Measurements from ENCODE around the gene TSBP1. TPM values are rescaled to one million over a fixed set of nuclear protein-coding genes. Genes with fewer than 3 reads are reported as not detected.

Gene TSBP1, protein sequence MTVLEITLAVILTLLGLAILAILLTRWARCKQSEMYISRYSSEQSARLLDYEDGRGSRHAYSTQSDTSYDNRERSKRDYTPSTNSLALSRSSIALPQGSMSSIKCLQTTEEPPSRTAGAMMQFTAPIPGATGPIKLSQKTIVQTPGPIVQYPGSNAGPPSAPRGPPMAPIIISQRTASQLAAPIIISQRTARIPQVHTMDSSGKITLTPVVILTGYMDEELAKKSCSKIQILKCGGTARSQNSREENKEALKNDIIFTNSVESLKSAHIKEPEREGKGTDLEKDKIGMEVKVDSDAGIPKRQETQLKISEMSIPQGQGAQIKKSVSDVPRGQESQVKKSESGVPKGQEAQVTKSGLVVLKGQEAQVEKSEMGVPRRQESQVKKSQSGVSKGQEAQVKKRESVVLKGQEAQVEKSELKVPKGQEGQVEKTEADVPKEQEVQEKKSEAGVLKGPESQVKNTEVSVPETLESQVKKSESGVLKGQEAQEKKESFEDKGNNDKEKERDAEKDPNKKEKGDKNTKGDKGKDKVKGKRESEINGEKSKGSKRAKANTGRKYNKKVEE
- not detected for total RNA-seq

DNA sequence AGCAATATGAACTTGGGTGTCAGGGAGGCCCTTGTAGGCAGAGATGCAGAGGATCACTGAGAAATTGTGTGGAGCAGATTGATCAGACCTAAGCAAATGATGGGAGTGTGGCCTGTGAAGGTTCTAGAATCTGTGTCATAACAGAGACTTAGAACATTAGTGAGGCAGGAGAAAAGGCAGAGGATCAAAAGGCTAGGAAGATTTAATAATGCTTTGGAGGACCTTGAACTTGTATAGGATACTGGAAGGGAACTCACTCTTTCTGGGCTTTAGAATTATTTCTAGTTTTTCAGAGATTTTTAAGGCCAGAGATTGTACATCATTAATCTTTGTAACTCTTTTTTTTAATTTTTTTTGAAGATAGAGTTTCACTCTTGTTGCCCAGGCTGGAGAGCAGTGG lies at the start of gene TSBP1:
TSBP1 (minus strand) TSS at position 101 of the 400 bp plus-strand sequence. CDS start 197 bp downstream, outside the sequence.
- POLR2A ChIA-PET, result no interaction called here
- CTCF ChIA-PET, result no interaction called here

DNA sequence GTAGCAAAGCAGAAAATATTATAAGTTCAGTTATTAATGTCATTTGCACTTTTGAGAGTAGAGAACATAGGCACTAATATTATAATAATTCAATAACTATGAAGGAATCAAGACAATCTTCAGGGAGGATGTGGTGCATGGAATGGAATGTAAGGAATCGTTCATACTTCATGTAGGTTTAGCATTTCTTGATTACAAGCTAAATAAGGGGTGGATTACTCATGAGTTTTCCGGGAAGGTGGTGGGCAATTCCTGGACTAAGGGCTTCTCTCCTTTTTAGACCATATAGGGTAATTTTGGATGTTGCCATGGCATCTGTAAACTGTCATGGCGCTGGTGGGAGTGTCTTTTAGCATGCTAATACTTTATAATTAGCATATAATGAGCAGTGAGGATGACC lies 44.3 kb upstream of the TSBP1 start:
- POLR2A ChIA-PET, result no interaction called here

DNA sequence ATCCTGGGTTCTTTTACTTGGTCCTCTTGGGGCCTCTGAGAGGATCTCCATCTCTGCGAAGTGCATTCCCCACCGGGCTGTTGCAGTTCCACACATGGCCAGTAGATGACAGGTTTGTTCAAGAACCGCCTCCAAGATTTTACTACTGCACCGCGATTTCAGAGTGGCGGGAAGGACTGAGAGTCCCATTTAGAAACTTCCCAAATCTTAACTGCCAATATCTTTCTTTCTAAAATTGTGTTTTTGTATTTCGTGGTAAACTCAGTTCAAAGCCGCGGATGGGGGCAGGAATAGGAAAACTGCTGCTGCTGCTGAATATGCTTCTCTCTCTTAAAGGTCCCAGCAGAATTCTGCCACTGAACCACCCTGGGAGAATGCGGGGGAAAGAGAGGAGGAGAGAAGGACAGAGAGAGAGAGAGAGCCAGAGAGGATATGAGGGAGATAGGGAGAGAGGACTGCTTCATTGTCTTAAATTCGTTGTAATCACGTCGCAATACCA lies 43.9 kb upstream of the TSBP1 start:
- POLR2A ChIA-PET, result no interaction called here

More for the DNA sequence above, 44.3 kb upstream of the TSBP1 start:
- CTCF ChIA-PET, result interaction anchor here (1.9 kb wide), 1 partner anchor 276 kb away, joined by 6 read pairs; no protein-coding TSS in a partner anchor

DNA sequence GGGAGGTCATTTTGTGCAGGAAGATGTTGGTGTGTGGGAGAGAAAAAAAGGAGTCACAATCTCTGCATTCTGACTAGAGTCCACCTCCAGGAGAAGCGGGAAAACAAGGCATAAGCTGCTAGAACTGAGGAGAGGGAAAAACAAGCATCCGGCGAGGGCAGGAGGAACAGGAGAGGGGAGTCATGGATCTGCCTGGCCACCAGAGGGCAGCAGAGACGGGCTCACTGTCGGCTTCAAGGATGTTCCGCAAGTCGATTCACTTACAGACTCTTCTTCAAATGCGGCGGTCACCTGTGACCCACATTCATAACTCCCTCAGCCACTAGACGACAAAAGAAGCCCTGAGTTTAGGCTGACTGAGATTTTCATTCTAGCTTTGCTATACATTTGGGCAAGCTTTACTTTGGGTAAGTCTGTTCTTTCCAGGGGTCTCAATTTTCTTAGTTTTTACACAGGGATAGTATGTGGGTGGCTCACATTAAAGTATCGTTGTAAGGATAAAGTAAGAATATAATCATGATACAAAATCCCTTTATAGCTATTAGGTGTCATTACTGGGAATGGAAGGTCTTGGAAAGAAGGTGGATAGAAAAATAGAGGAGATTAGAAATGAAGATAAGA lies 41.8 kb upstream of the TSBP1 start:
- ChIA-PET POLR2A (no interaction called here), CTCF (interaction anchor here (0.8 to 1.8 kb wide), 16 partner anchors 9 to 425 kb away, joined by 3 to 11 read pairs (median 4); partner anchors contain the start of genes NOTCH4 and TAP2)

More for the DNA sequence above, 43.9 kb upstream of the TSBP1 start:
- CTCF ChIA-PET, result interaction anchor here (0.7 to 1.9 kb wide), 4 partner anchors 277 to 381 kb away, joined by 3 to 6 read pairs (median 3); no protein-coding TSS in a partner anchor

DNA sequence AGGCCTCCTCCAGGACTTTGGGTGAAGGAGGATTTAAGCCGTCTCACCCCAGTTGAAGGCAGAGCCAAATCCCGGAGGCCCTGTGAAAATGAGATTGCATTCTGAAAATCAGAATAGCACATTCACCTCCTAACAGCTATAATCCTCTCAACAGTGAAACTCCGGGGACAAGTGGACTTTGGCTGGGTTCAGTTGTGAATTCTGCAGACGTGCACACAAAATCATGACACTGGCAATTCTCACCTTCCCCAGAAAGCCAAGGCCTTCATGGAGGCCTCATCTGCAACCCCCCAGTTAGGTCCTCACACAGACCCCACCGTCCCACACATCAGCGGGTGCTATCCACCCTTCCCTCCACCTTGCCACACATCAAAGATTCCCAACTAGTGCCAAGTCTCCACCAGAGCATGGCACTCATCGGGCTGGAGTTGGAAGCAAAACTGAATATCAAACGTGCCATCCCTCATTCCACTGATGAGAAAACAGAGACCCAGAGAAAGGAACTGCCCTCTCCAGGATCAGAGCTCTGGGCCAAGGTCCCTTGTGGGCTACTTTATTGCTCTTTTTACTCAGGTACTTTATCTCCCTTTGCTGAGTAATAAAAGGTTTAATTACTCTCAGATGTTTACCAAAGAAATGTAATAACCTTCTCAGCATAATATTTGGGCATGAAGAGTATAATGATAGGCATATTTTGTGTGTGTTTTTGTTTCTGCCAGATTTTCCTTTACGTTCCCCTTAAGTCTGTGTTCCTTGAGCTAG lies 40.0 kb upstream of the TSBP1 start:
- POLR2A ChIA-PET, result no interaction called here
- CTCF ChIA-PET, result interaction anchor here (0.7 to 1.3 kb wide), 3 partner anchors 49 to 280 kb away, joined by 3 to 4 read pairs (median 3); no protein-coding TSS in a partner anchor

DNA sequence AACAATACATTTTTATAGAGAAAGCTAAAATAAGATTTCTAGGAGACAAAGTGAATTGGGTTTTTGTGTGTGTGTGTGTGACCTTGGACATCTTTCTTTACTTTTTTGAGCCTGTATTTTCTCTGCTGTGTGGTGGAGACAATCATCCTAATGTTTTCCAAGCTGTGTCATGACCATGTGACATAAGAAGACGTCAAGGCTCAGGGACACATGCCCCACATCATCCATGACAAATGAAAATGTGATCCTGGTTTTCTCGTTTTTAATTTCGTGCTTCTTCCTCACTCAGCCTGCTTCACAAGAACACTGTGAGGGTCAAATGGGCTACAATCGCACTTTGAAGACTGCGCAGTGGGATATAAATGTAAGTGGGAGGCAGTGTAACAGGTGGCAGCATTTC lies 39.2 kb upstream of the TSBP1 start:
- CTCF ChIA-PET, result interaction anchor here (0.7 to 2.1 kb wide), 3 partner anchors 50 to 457 kb away, joined by 3 to 4 read pairs (median 3); no protein-coding TSS in a partner anchor

DNA sequence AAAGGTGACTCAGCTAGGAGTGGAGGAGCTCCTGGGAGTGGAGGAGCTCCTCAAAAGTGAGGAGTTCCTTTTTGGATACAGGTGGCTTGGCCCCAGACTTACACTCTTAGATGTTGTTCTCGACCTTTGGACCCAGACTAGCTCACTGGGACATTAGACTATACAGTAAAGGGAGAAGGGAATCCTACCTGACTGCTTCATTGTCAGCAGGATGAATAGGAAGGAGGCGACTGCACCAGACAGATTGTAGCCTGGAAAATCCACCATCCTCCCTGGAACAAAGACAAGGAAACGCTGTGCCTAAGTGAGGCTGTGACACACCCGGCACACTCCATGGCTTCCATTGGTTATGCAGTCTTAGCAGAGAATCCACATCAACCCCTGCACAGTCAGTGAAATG lies 35.2 kb upstream of the TSBP1 start, which contains the start of gene BTNL2:
BTNL2 (minus strand) TSS at position 325 of the 400 bp plus-strand sequence; CDS start at position 267, 58 bp downstream.
- ChIA-PET CTCF (interaction anchor here (1.3 kb wide), 1 partner anchor 286 kb away, joined by 3 read pairs; no protein-coding TSS in a partner anchor), POLR2A (no interaction called here)

More for the DNA sequence above, 39.2 kb upstream of the TSBP1 start:
- POLR2A ChIA-PET, result no interaction called here

DNA sequence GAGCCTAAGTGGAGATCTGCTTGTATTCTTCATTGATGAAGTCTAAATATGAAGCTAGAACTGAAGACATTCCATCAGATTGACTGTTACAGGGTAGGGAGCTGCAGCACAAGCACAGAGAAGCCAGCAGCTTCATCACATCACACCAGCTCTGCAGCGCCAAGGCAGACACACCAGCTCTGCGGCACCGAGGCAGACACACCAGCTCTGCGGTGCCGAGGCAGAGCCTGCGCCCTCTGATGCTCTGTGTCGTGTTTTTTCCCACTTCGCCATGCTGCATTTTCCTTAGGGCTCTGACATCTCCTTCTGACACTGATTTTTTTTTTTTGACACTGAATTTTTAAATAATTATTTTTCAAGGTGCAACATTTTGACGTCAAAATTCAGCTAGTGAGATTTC lies 34.5 kb upstream of the TSBP1 start:
- ChIA-PET POLR2A (no interaction called here), CTCF (interaction anchor here (1.3 kb wide), 1 partner anchor 286 kb away, joined by 3 read pairs; no protein-coding TSS in a partner anchor)

DNA sequence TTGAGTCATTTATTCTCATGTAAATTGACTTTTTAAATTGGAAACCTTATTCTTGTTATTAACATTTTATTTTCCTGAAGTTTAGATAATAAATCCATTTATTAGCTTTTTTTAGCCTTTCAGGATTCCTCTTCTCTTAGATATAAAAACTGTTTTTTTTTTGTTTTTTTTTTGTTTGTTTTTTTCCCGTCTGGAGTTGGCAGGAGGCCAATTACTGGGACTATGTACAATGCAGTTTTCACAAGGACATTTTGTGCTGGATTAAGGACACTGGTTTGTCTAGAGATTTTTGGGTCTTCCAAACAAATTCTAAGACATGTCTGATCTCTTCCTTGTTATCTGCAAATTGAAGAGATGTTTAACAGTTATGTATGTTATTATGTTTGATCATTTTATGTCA lies 34.0 kb upstream of the TSBP1 start:
- POLR2A ChIA-PET, result no interaction called here
- CTCF ChIA-PET, result interaction anchor here (1.3 kb wide), 1 partner anchor 287 kb away, joined by 3 read pairs; no protein-coding TSS in a partner anchor

DNA sequence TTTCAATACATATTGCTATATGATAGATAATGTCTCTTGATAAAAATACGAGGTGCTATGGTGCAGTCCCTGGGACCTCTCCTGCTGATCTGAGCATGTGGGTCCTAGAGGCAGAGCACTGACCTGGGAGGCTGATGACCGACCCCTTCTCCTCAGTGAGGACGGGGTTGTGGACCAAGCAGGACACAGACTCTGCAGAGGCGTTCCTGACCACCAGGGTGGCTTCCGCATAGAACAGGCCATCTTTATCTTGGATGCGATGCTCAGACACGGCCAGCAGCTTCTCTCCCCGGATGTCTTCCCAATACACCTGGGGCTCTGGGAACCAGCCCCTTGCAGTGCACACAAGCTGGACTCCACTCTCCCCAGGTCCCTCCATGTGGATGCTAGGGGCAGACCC lies 31.1 kb upstream of the TSBP1 start:
- POLR2A ChIA-PET, result no interaction called here

DNA sequence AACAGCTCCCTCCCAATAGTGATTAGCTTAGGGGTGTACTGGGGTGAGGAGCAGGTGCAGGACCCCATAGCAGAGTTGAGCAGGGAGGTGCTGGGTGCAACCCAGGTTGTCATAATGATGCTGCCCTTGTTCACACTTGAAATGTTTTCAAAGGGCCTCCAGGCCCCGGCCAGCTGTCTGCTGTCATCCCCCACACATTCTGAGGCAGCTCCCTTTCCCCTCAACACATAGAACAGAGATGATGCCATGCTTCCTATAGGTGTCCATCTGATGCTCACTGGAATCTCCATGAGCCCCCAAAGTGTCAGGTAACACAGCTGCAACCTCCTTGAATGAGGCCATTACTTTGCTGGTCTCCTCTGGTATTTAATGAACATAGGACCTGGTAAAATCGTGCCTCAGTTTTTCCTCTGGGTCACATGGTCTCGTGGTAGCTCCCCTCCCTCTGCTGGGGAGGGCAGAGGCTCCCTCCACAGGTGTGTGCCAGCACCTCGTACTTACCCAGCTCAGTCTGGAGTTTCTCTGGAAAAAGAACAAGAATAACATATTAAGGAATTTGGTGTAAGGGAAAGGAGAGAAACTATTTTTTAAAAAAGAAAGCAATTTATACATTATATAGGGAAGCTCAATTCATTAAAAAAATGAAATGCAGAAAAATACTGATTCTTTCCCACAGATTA lies 29.7 kb upstream of the TSBP1 start:
- CTCF ChIA-PET, result interaction anchor here (1.4 kb wide), 1 partner anchor 12 kb away, joined by 8 read pairs; no protein-coding TSS in a partner anchor
- POLR2A ChIA-PET, result no interaction called here

More for the DNA sequence above, 31.1 kb upstream of the TSBP1 start:
- CTCF ChIA-PET, result no interaction called here

DNA sequence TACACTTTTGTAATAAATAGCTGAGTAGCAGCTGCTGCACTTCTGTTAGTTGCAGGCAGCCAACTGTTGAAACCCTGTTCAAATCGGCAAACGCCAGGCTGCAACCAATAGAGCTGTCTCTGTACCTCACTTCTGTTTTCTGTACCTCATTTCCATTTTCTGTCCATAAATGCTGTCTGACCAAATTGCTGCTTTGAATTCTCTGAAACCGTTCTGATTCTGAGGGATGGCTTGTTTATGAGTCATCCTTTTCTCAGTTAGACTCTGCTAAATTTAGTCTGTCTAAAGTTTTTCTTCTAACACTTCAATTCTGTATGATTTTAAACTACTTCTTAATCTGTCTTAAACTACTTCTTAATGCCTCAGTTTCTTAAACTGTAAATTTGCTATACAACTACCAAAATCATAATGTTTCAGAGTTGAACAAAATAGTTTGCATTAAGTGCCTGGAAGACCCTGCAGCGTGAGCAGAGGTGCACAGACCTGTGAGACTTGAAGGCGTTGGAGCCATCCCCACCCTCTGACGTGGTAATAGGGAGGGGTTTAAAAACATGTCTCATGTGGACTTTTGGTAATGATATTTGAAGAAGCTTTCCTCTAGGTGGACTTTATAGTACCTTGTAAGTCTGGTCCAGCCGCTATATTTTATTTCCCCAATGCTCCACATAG lies 25.7 kb upstream of the TSBP1 start:
- CTCF ChIA-PET, result interaction anchor here (1.0 kb wide), 1 partner anchor 17 kb away, joined by 3 read pairs; no protein-coding TSS in a partner anchor
- POLR2A ChIA-PET, result no interaction called here

DNA sequence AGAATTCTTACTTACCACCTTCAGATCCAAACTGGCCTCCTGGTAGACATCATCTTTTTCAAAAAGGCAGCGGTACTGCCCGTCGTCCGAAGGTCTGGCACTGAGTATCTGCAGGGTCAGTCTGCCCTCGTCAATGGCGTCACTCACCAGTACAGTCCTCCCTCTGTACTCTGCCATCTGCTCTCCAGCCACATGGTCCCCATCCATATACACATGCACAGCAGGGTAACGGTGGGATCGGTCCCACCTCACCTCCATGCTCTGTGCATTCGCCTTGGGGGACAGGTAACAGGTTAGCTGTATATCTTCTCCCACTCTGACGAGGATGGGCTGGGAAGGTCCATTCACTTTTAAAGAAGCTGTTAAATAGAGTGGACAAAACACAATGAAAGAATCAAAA lies 24.3 kb upstream of the TSBP1 start:
- ChIA-PET POLR2A (no interaction called here), CTCF (no interaction called here)

DNA sequence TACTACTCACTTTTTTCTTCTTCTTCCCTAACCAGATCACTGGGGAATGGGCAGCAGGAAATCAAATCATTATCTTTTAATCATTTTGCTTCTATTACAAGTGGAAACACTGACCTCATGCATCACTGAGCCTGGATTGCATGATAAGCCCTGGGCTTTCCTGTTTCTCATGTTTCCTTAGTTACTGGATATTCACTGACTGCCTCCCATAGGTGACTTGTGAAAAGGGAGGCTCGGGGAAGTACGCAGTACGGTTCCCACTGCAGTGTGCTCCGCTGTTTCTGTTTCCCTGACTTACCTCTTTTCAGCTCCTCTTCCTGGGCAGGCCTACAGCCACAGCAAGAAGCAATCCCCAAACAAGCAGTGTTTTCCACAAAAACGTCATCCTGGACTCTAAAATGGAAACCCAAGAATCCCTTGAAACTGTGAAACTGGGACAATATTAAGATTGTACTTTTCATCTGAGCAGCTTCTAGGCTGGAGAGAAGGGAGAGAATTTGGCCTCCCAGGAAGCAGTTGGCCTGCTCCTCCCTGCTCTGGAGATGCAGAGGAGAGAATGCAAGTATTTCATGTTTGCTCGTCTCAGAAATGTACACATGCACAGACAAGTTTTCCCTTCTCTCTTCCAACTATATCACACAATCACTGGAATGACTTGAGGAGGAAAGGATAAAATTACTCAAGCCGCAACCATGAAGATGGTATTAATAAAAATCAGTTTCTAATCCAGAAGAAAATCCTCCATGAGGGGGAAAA lies 22.1 kb upstream of the TSBP1 start:
- POLR2A ChIA-PET, result no interaction called here
- CTCF ChIA-PET, result no interaction called here

DNA sequence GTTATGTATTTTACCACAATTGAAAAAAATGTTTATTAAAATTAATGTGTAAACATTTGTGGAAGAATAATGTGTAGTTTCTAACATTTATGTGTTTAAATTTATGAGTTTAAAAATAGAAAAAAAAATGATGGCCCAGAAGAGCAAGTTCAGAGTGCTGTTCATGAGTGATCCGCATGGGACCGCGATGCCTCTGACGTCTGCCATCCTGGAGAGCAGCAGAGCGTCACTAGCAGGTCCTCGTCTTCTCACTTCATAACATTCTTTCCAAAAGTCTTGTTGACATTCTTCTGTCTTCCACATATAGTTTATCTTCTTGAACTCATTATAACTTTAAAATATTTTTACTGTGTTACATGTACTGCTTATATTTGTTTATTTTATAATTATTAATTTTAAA lies 19.8 kb upstream of the TSBP1 start:
- ChIA-PET CTCF (no interaction called here), POLR2A (no interaction called here)

DNA sequence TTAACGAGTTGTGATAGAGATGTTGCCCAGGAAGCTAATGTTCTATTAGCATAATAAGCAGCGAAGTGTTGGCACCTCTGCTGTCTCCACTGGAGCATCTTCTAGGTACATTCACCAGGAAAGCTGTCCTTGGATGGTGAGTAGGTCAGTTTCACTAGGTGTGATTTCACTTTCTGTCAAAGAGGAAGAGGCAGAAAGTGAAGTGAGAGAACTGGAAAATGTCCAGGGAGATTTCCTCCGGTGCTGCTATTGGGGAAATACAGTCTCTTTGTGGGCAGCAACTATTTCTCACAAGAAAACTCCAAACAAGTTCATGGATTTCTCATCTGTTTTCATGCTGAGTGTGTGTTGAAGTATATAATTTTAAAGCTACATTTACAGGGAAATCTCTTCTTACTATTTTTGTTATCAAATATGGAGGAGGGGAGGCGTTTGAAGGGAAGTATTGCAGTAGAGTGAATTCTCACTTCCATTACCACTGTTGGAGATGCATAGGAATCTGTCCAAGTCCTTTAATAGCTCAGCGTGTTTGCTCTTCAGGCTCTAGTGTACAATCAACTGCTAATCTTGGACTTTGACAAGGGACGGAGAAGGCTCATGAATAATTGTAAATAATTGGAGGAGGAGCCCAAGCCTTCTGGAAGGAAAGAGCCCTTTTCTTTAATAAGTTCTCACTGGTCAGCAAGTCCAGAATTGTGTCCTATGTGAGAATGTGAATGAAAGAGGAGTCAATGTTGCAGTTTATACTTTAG lies 16.1 kb upstream of the TSBP1 start:
- CTCF ChIA-PET, result no interaction called here
- POLR2A ChIA-PET, result no interaction called here

DNA sequence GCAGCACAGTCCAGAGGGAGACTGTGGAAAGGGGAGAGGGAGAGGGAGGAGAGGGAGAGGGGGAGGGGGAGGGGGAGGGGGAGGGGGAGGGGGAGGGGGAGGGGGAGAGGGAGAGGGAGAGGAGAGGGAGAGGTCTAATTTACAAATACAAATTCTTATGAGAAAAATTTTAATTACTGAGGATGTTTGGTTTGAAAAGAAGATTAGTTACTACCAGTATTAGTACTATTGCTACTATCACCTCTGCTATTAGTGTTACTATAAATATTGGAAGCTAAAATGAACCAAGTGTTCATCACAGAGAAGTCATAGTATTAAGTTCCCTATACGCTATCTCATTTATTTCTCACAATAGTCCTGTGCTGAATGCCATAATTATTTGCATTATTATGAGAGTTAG lies 14.3 kb upstream of the TSBP1 start:
- CTCF ChIA-PET, result no interaction called here
- POLR2A ChIA-PET, result no interaction called here

Measured in activated CD8-positive, alpha-beta memory T cell treated with anti-CD3 and anti-CD28 coated beads for 36 hours (primary cell).